Stimulated activated CD4-positive, alpha-beta T cell treated with anti-CD3 and anti-CD28 coated beads, Interleukin-1b, Interleukin-23, amount 100 ng/mL, for 24 hours (primary cell): ENCODE measurements around the gene EHBP1L1.
A peak's percentile ranks its signal among the peaks of the same experiment; 100 is the strongest.
"Not testable (repeated sequence)": the region's sequence is repeated elsewhere in the genome, so short reads cannot be mapped to it uniquely, and the experiment has no call there.

Experiments used
- DNase-seq, 4 experiments: peaks; one replicate each; pipeline ENCODE4 v3.0.0-alpha.2; 2020; ENCODE audit warnings: low read depth in 4 of 4, low spot score in 1 of 4

Gene EHBP1L1

GRCh38 chr11:65633390-65634108, 57.7 kb downstream of the EHBP1L1 start:
- no peak for DNase-seq

- no peak for DNase-seq
These were observed 58.2 kb downstream of the EHBP1L1 start for GRCh38 chr11:65634109-65634436.

- DNase-seq = no peak
These were observed 58.6 kb downstream of the EHBP1L1 start for GRCh38 chr11:65634440-65634839.

GRCh38 chr11:65634905-65635731, 59.3 kb downstream of the EHBP1L1 start:
- no peak for DNase-seq

GRCh38 chr11:65636108-65637031, 60.5 kb downstream of the EHBP1L1 start:
- DNase-seq = no peak

GRCh38 chr11:65637032-65637557, 61.2 kb downstream of the EHBP1L1 start:
- no peak for DNase-seq

- peak in 3 of 4 experiments; percentile 60 to 70 (median 67) for DNase-seq
These were observed 62.1 kb downstream of the EHBP1L1 start, which contains the start of gene SIPA1 for GRCh38 chr11:65637794-65638419. Gene SIPA1, plus strand, starts transcription at chr11:65638101. Its CDS starts 2,821 bp downstream, at chr11:65640922.

- not testable (repeated sequence) for DNase-seq
These were observed 63.4 kb downstream of the EHBP1L1 start for GRCh38 chr11:65639228-65639597.

- no peak for DNase-seq
These were observed 64.0 kb downstream of the EHBP1L1 start for GRCh38 chr11:65639623-65640482.

GRCh38 chr11:65640483-65641296, 64.8 kb downstream of the EHBP1L1 start:
- DNase-seq = no peak

GRCh38 chr11:65641297-65642013, 65.6 kb downstream of the EHBP1L1 start:
- no peak for DNase-seq
